Fibroblast of lung (primary cell): ENCODE results near the gene IGLON5. TPM values are rescaled to one million over a fixed set of nuclear protein-coding genes. Genes with fewer than 3 reads are reported as not detected.

Source experiments
- DNase-seq, 2 donors: peaks; one replicate each; pipeline versions ENCODE4 v3.0.0 to v3.0.0-alpha.2; 2010; ENCODE audit warnings: low read depth in 2 of 2
- H2AFZ ChIP-seq: 2 replicates; pipeline ENCODE4 v1.5.1; 2012; ENCODE audit warnings: low read length, control low read depth, inconsistent platforms
- H3K27ac ChIP-seq: 2 replicates; pipeline ENCODE4 v1.5.1; 2011; ENCODE audit warnings: low read length, control low read depth; ENCODE audit not compliant: insufficient read depth
- H3K27me3 ChIP-seq: 2 replicates; pipeline ENCODE4 v1.5.1; 2011; ENCODE audit warnings: mild to moderate bottlenecking, low read length; ENCODE audit not compliant: control insufficient read depth, insufficient read depth
- H3K36me3 ChIP-seq: 2 replicates; pipeline ENCODE4 v1.5.1; 2011; ENCODE audit warnings: low read length; ENCODE audit not compliant: control insufficient read depth, insufficient read depth
- H3K4me1 ChIP-seq: 2 replicates; pipeline ENCODE4 v1.5.1; 2011; ENCODE audit warnings: low read length; ENCODE audit not compliant: control insufficient read depth, insufficient read depth; ENCODE audit errors: extremely low read depth
- H3K4me2 ChIP-seq: 2 replicates; pipeline ENCODE4 v1.5.1; 2011; ENCODE audit warnings: low read length, control low read depth; ENCODE audit not compliant: insufficient read depth; ENCODE audit errors: extremely low read depth
- H3K4me3 ChIP-seq, 4 experiments: fragments of 200-600 bp in 1 of 4; sonication (generic) in 1 of 4; replicated peaks in 1 of 4; 2 replicates each; pipeline ENCODE4 v1.5.1; 2011 to 2016; ENCODE audit warnings: low read length in 4 of 4, low read depth in 3 of 4, mild to moderate bottlenecking in 3 of 4, control low read depth in 2 of 4, inconsistent platforms in 1 of 4, mixed read lengths in 1 of 4; ENCODE audit not compliant: insufficient read depth in 1 of 4; ENCODE audit errors: control extremely low read depth in 1 of 4
- H3K79me2 ChIP-seq: 2 replicates; pipeline ENCODE4 v1.5.1; 2012; ENCODE audit warnings: mild to moderate bottlenecking, low read length, inconsistent platforms; ENCODE audit not compliant: control insufficient read depth, insufficient read depth
- H3K9ac ChIP-seq: 2 replicates; pipeline ENCODE4 v1.5.1; 2011; ENCODE audit warnings: mild to moderate bottlenecking, low read length, control low read depth; ENCODE audit not compliant: insufficient read depth
- H3K9me3 ChIP-seq: 2 replicates; pipeline ENCODE4 v1.5.1; 2012; ENCODE audit warnings: low read depth, low read length; ENCODE audit not compliant: control insufficient read depth, insufficient read depth
- H4K20me1 ChIP-seq: 2 replicates; pipeline ENCODE4 v1.5.1; 2011; ENCODE audit warnings: low read length; ENCODE audit not compliant: control insufficient read depth, insufficient read depth; ENCODE audit errors: extremely low read depth
- CTCF ChIP-seq, 2 donors: IDR thresholded peaks in 1 of 2; conservative IDR thresholded peaks in 1 of 2; 1 replicate in 1 of 2; 2 replicates in 1 of 2; pipeline ENCODE4 v1.5.1; 2011 to 2012; ENCODE audit warnings: low read length in 2 of 2, control low read depth in 1 of 2, inconsistent platforms in 1 of 2, low read depth in 1 of 2, mild to moderate bottlenecking in 1 of 2
- EZH2 ChIP-seq: IDR thresholded peaks from 2 replicates; pipeline ENCODE4 v1.5.1; 2012; ENCODE audit warnings: low read length, control low read depth, mild to moderate bottlenecking; ENCODE audit errors: missing control alignments
- polyA plus RNA-seq, 2 donors: library from polyadenylated mRNA; depleted of rRNA in 1 of 2; stranded (reverse) in 1 of 2; unstranded in 1 of 2; fragments of >200 nt; gene quantifications; 2 replicates each; pipeline ENCODE4 v1.2.1, GENCODE V29; 2011 to 2012; ENCODE audit warnings: missing spikeins in 1 of 2
- total RNA-seq: library from RNA; depleted of rRNA; stranded (reverse); fragments of >200 nt; gene quantifications from 2 replicates; pipeline ENCODE4 v1.2.1, GENCODE V29; 2014

Gene IGLON5
- total and polyA plus RNA-seq, 2 donors (not counting 1 experiment from before 2014, with no cell fraction given) = not detected

GRCh38 chr19:51339313-51339686 lies 27.9 kb downstream of the IGLON5 start:
- Histone ChIP-seq H3K4me1 (peaks cover 6% of the 10 kb centered on the region), H3K4me3 (peak overlapping the region; percentile 41 to 79 (median 68)), H3K36me3 (no peaks in the 10 kb centered on the region), H3K9me3 (no peaks in the 10 kb centered on the region), H3K27me3 (no peaks in the 10 kb centered on the region), H2AFZ (peak overlapping the region; percentile 82), H3K9ac (peak overlapping the region; percentile 20), H3K79me2 (no peaks in the 10 kb centered on the region), H3K4me2 (peak overlapping the region; percentile 95), H3K27ac (peak overlapping the region; percentile 45), H4K20me1 (no peaks in the 10 kb centered on the region)
- DNase-seq = no peak
- TF ChIP-seq CTCF (conservative IDR thresholded peaks at IDR 0.05 in 1 of 2, IDR thresholded peaks at IDR 0.05 in 1 of 2; ENCODE audit: low read depth in 1 of 2, low read length in 2 of 2) (peak; percentile 15 to 20), EZH2 (no peak)

GRCh38 chr19:51339687-51340656 lies 28.5 kb downstream of the IGLON5 start:
- Histone ChIP-seq H3K9ac (peak overlapping the region; percentile 65), H3K79me2 (no peaks in the 10 kb centered on the region), H3K9me3 (no peaks in the 10 kb centered on the region), H2AFZ (peak overlapping the region; percentile 82), H3K4me2 (peak overlapping the region; percentile 95), H3K4me1 (peaks cover 6% of the 10 kb centered on the region), H3K27ac (peak overlapping the region; percentile 0), H3K27me3 (no peaks in the 10 kb centered on the region), H3K36me3 (no peaks in the 10 kb centered on the region), H3K4me3 (peak overlapping the region; percentile 51 to 79 (median 68)), H4K20me1 (no peaks in the 10 kb centered on the region)
- DNase-seq = peak; percentile 94 to 96
- TF ChIP-seq EZH2 (no peak), CTCF (conservative IDR thresholded peaks at IDR 0.05 in 1 of 2, IDR thresholded peaks at IDR 0.05 in 1 of 2; ENCODE audit: low read depth in 1 of 2, low read length in 2 of 2) (peak in 1 of 2 donors; percentile 11)

GRCh38 chr19:51341066-51341465 lies 29.6 kb downstream of the IGLON5 start:
- H3K36me3 ChIP-seq = no peaks in the 10 kb centered on the region
- no peak overlapping the region for H3K4me3 ChIP-seq
- H4K20me1 ChIP-seq = no peaks in the 10 kb centered on the region
- no peak overlapping the region for H3K27ac ChIP-seq
- no peaks in the 10 kb centered on the region for H3K9me3 ChIP-seq
- DNase-seq = no peak
- H3K9ac ChIP-seq = no peak overlapping the region
- no peaks in the 10 kb centered on the region for H3K27me3 ChIP-seq
- H3K79me2 ChIP-seq = no peaks in the 10 kb centered on the region
- no peak overlapping the region for H3K4me2 ChIP-seq
- TF ChIP-seq EZH2 = no peak
- no peak for TF ChIP-seq CTCF (conservative IDR thresholded peaks at IDR 0.05 in 1 of 2, IDR thresholded peaks at IDR 0.05 in 1 of 2; ENCODE audit: low read depth in 1 of 2, low read length in 2 of 2)
- peaks cover 6% of the 10 kb centered on the region for H3K4me1 ChIP-seq
- no peak overlapping the region for H2AFZ ChIP-seq
